ENCODE data around the gene RAPGEF6. TPM values are rescaled to one million over a fixed set of nuclear protein-coding genes. Genes with fewer than 3 reads are reported as not detected.
A peak's percentile ranks its signal among the peaks of the same experiment; 100 is the strongest.

RAPGEF6 gene
- total RNA-seq, 2 donors from 2014 or later: 8.6 to 13.0 TPM

- peak in 4 of 7 experiments; percentile 8 to 38 (median 22) for TF ChIP-seq CTCF (IDR thresholded peaks at IDR 0.05)
- TF ChIP-seq POLR2A (IDR thresholded peaks at IDR 0.05): no peak
- intact Hi-C loops (cut with DNase I): no loop called here
- 0% methylated on average over 19 to 21 of the region's 21 CpGs for WGBS, 2 donors
These were observed 398 bp downstream of the RAPGEF6 start for GRCh38 chr5:131634666-131634995.

DNA sequence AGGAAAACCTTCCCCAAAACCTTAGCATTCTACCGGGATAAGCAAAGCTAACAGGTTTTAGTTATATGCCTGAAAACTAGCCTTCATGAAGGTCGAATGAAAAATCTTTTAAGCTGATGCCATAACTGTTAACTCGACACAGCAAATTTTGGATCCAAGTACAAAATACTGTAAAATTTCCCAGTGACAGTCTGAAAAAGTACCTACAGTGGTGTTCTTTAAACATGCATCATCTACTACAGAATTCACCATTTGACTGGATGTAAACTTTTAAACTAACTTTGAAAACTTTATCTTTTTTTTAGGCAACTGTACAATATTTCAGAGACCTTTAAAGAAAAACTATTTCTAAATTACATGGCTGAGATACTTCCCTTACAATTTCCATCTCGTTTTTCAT, 791 bp downstream of the RAPGEF6 start:
- 1 to 2% methylated on average over 4 of the region's 4 CpGs for WGBS, 2 donors
- H3K4me1 ChIP-seq: peaks cover 44% of the 10 kb centered on the region
- H3K36me3 ChIP-seq (replicated peaks in 1 of 2; ENCODE audit: insufficient read depth in 1 of 2, low read depth in 2 of 2): no peaks in the 10 kb centered on the region
- no peaks in the 10 kb centered on the region for H3K9me3 ChIP-seq
- ATAC-seq: no peak
- H3K27ac ChIP-seq: peak overlapping the region; percentile 88 to 99 (median 92)
- no peak for TF ChIP-seq CTCF (IDR thresholded peaks at IDR 0.05)
- no peak for TF ChIP-seq POLR2A (IDR thresholded peaks at IDR 0.05)
- no peak for DNase-seq
- no peaks in the 10 kb centered on the region for H3K27me3 ChIP-seq
- intact Hi-C loops (cut with DNase I): no loop called here
- H3K4me3 ChIP-seq: peak overlapping the region; percentile 36 to 78

More at GRCh38 chr5:131634666-131634995, 398 bp downstream of the RAPGEF6 start:
- peak; percentile 28 for ATAC-seq
- H3K4me3 ChIP-seq: peak overlapping the region; percentile 36 to 78
- H3K9me3 ChIP-seq: no peaks in the 10 kb centered on the region
- peak; percentile 58 to 66 (median 62) for DNase-seq
- H3K27me3 ChIP-seq: no peaks in the 10 kb centered on the region
- peak overlapping the region; percentile 88 to 99 (median 92) for H3K27ac ChIP-seq
- H3K4me1 ChIP-seq: peaks cover 44% of the 10 kb centered on the region
- H3K36me3 ChIP-seq (replicated peaks in 1 of 2; ENCODE audit: insufficient read depth in 1 of 2, low read depth in 2 of 2): no peaks in the 10 kb centered on the region

DNA sequence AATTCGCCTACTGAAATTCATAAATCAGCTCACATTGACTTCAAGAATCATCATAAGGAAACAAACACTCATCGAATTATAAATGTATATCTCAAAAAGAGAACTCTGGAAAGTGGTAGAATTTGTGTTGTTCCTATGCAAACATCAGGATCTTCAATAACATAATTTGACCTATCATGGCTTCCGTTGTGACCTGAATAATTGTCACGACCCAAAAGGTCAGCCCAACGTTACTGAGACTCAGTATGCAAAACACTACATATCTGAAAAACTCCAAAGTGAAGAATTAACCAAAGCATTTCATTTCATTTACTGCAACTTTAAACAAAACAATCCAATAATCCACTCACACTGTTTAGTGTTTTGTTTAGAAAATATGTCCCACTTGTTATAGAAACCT, 1.2 kb downstream of the RAPGEF6 start:
- TF ChIP-seq POLR2A (IDR thresholded peaks at IDR 0.05): no peak
- no peak for TF ChIP-seq CTCF (IDR thresholded peaks at IDR 0.05)
- no peak overlapping the region for H3K4me3 ChIP-seq
- intact Hi-C loops (cut with DNase I): no loop called here
- no peak for ATAC-seq
- peak overlapping the region in 3 of 4 donors; percentile 88 to 94 (median 91) for H3K27ac ChIP-seq
- no peaks in the 10 kb centered on the region for H3K9me3 ChIP-seq
- DNase-seq: no peak
- WGBS, 2 donors: 35 to 37% methylated on average over 5 of the region's 5 CpGs
- H3K27me3 ChIP-seq: no peaks in the 10 kb centered on the region
- no peaks in the 10 kb centered on the region for H3K36me3 ChIP-seq (replicated peaks in 1 of 2; ENCODE audit: insufficient read depth in 1 of 2, low read depth in 2 of 2)
- peaks cover 44% of the 10 kb centered on the region for H3K4me1 ChIP-seq

DNA sequence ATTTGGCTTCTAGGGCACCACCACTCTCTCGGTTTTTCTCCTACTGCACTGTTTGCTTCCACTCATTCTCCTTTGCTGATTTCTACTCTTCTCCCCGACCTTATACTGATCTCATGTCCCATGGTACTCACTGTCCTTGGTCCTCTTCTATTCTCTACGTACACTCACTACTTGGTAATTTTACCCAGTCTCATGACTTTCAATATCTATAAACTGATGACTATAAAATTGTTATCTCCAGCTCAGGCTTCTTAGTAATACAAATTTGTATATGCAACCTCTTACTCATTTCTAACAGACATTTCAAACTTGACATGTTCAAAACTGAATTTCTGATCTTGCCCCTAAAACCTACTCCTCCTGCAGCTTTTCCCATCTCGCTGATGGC, 4.1 kb downstream of the RAPGEF6 start:
- intact Hi-C loops (cut with DNase I): no loop called here
- WGBS, 2 donors: 58 to 62% methylated on average over 4 of the region's 4 CpGs

More for the DNA sequence above, 4.1 kb downstream of the RAPGEF6 start:
- Histone ChIP-seq H3K4me3 (no peak overlapping the region), H3K27me3 (no peaks in the 10 kb centered on the region), H3K4me1 (peaks cover 35% of the 10 kb centered on the region), H3K36me3 (replicated peaks in 1 of 2; ENCODE audit: insufficient read depth in 1 of 2, low read depth in 2 of 2) (no peaks in the 10 kb centered on the region), H3K27ac (no peak overlapping the region), H3K9me3 (no peaks in the 10 kb centered on the region)
- DNase-seq (no peak), ATAC-seq (no peak)
- TF ChIP-seq POLR2A (IDR thresholded peaks at IDR 0.05) (no peak), CTCF (IDR thresholded peaks at IDR 0.05) (no peak)

Data from body of pancreas (tissue), 4 donors.